Endothelial cell of umbilical vein (primary cell): Measurements from ENCODE around the gene UBE2L6. TPM values are rescaled to one million over a fixed set of nuclear protein-coding genes. Genes with fewer than 3 reads are reported as not detected.

Source experiments
- BruUV-seq: library from RNA; stranded (reverse); fragments of 400-500 nt; replicated peaks from 2 replicates; lab custom pipeline; 2021; lab: Mats Ljungman, UMichigan
- CTCF ChIA-PET: fragments of 300-600, 350-600 bp; sonication (Branson Sonifier 250); formaldehyde crosslinking; loops from one replicate; lab custom pipeline; 2021; ENCODE audit warnings: antibody characterized with exemption, inconsistent platforms; lab: Charles Lee
- POLR2A ChIA-PET: fragments of 300-600, 350-600 bp; sonication (Branson Sonifier 250); formaldehyde crosslinking; loops from one replicate; lab custom pipeline; 2021; ENCODE audit warnings: antibody characterized with exemption, inconsistent platforms; lab: Charles Lee
- DNase-seq: peaks from one replicate; pipeline ENCODE4 v3.0.0-alpha.2; 2011; ENCODE audit warnings: low read depth, low spot score
- FAIRE-seq: peaks from 2 replicates; lab custom pipeline; 2011; peaks lifted over from hg19 to GRCh38; lab: Jason Lieb, UNC
- H2AFZ ChIP-seq: 2 replicates; pipeline ENCODE4 v1.6.0; 2012; ENCODE audit warnings: low read depth, low read length, control low read depth, inconsistent platforms
- H3K27ac ChIP-seq: 2 replicates; pipeline ENCODE4 v1.5.1; 2011; ENCODE audit warnings: low read depth, mild to moderate bottlenecking, control low read depth, low read length, moderate library complexity; ENCODE audit not compliant: insufficient read depth
- H3K27me3 ChIP-seq, 2 experiments: 2 replicates each; pipeline versions ENCODE4 v1.6.0 to v1.6.1; 2011; ENCODE audit warnings: low read length in 2 of 2, mixed read lengths in 1 of 2; ENCODE audit not compliant: control insufficient read depth in 2 of 2, insufficient read depth in 2 of 2
- H3K36me3 ChIP-seq, 2 experiments: 2 replicates in 1 of 2; 3 replicates in 1 of 2; pipeline ENCODE4 v1.5.1; 2011; ENCODE audit warnings: low read length in 2 of 2, mild to moderate bottlenecking in 1 of 2, moderate library complexity in 1 of 2; ENCODE audit not compliant: control insufficient read depth in 2 of 2, insufficient read depth in 2 of 2; ENCODE audit errors: extremely low read depth in 1 of 2
- H3K4me1 ChIP-seq: 3 replicates; pipeline ENCODE4 v1.5.1; 2011; ENCODE audit warnings: mild to moderate bottlenecking, low read length; ENCODE audit not compliant: control insufficient read depth, insufficient read depth; ENCODE audit errors: extremely low read depth
- H3K4me2 ChIP-seq: 2 replicates; pipeline ENCODE4 v1.6.1; 2011; ENCODE audit warnings: low read length, control low read depth, mixed read lengths; ENCODE audit not compliant: insufficient read depth
- H3K4me3 ChIP-seq, 3 experiments: fragments of 200-600 bp in 1 of 3; sonication (generic), shearing (Covaris generic) in 1 of 3; replicated peaks in 1 of 3; 2 replicates each; pipeline ENCODE4 v1.5.1; 2011 to 2016; ENCODE audit warnings: control low read depth in 3 of 3, low read length in 3 of 3, mild to moderate bottlenecking in 2 of 3, inconsistent platforms in 1 of 3, low read depth in 1 of 3, moderate library complexity in 1 of 3; ENCODE audit not compliant: insufficient read depth in 1 of 3
- H3K79me2 ChIP-seq: 2 replicates; pipeline ENCODE4 v1.6.0; 2012; ENCODE audit warnings: low read length, inconsistent platforms; ENCODE audit not compliant: control insufficient read depth, insufficient read depth
- H3K9ac ChIP-seq: replicated peaks from 2 replicates; pipeline ENCODE3; 2011; ENCODE audit warnings: low read length, control low read depth; ENCODE audit not compliant: insufficient read depth; ENCODE audit errors: extremely low read depth
- H3K9me1 ChIP-seq: replicated peaks from 3 replicates; pipeline ENCODE4 v1.6.0; 2011; ENCODE audit warnings: mild to moderate bottlenecking, low read length; ENCODE audit not compliant: control insufficient read depth, insufficient read depth; ENCODE audit errors: extremely low read depth
- H3K9me3 ChIP-seq: replicated peaks from 2 replicates; pipeline ENCODE4 v1.5.1; 2012; ENCODE audit warnings: low read length, inconsistent platforms; ENCODE audit not compliant: control insufficient read depth, insufficient read depth
- H4K20me1 ChIP-seq: replicated peaks from 2 replicates; pipeline ENCODE3; 2011; ENCODE audit warnings: mild to moderate bottlenecking, low read length; ENCODE audit not compliant: control insufficient read depth, insufficient read depth; ENCODE audit errors: extremely low read depth
- FOS ChIP-seq: IDR thresholded peaks from 2 replicates; pipeline ENCODE4 v1.6.1; 2011; ENCODE audit warnings: mild to moderate bottlenecking, low read length, moderate library complexity, borderline replicate concordance; ENCODE audit not compliant: insufficient read depth
- GATA2 ChIP-seq: IDR thresholded peaks from 2 replicates; pipeline ENCODE4 v1.7.0; 2011; ENCODE audit warnings: low read depth, mild to moderate bottlenecking, moderate library complexity, mixed read lengths, low read length; ENCODE audit not compliant: insufficient read length, insufficient read depth
- POLR2AphosphoS5 ChIP-seq: IDR thresholded peaks from 2 replicates; pipeline ENCODE4 v1.6.1; 2012; ENCODE audit warnings: low read depth, mild to moderate bottlenecking, control low read depth, low read length, moderate library complexity; ENCODE audit not compliant: insufficient read depth
- dilution Hi-C: fragments of 300-500 bp; cut with MboI; formaldehyde crosslinking; loops from one replicate; pipeline ENCODE4 v1.15.0; 2019; ENCODE audit warnings: low sequenced_read_pairs; ENCODE audit not compliant: extremely low pct_ligation_motif_present
- intact Hi-C: fragments of 100-400 bp; cut with micrococcal nuclease; formaldehyde crosslinking; loops from one replicate; pipeline ENCODE4 v1.10.0; 2022
- polyA plus RNA-seq, 4 experiments: library from polyadenylated mRNA; depleted of rRNA in 3 of 4; stranded (reverse) in 3 of 4; unstranded in 1 of 4; fragments of >200 nt; gene quantifications; 2 replicates each; pipeline versions ENCODE4 v1.2.1 to v1.2.3, GENCODE V29; 2011 to 2012; ENCODE audit warnings: missing spikeins in 1 of 4
- total RNA-seq: library from RNA; stranded (reverse); gene quantifications from 2 replicates; pipeline ENCODE4 v1.2.3, GENCODE V29; 2021
- TF ChIP-seq, protein P1 (sequence below), 2 donors: IDR thresholded peaks; 1 replicate in 1 of 2; 2 replicates in 1 of 2; pipeline ENCODE4 v1.5.1; 2011; ENCODE audit warnings: low read length in 2 of 2, mild to moderate bottlenecking in 2 of 2, moderate library complexity in 2 of 2, control low read depth in 1 of 2, inconsistent platforms in 1 of 2, low read depth in 1 of 2; ENCODE audit not compliant: insufficient read depth in 1 of 2; ENCODE audit errors: extremely low read depth in 1 of 2
- TF ChIP-seq, protein P2 (sequence below): IDR thresholded peaks from 2 replicates; pipeline ENCODE4 v1.6.1; 2011; ENCODE audit not compliant: insufficient read depth, insufficient read length

UBE2L6 gene
- total and polyA plus RNA-seq, 2 donors (not counting 3 experiments of a cell fraction or from before 2014, with no cell fraction given) = 22.3 to 25.2 TPM

- no TSS peak for BruUV-seq
- Histone ChIP-seq H3K4me2 (no peak overlapping the region), H3K36me3 (no peaks in the 10 kb centered on the region), H3K79me2 (no peaks in the 10 kb centered on the region), H3K27me3 (peaks cover 4 to 5% of the 10 kb centered on the region in 2 experiments), H4K20me1 (no peaks in the 10 kb centered on the region), H3K27ac (no peak overlapping the region), H3K9ac (no peak overlapping the region), H3K4me1 (no peaks in the 10 kb centered on the region), H3K9me3 (no peaks in the 10 kb centered on the region), H2AFZ (no peak overlapping the region), H3K9me1 (no peaks in the 10 kb centered on the region), H3K4me3 (no peak overlapping the region)
- TF ChIP-seq GATA2 = no peak
- no peak for TF ChIP-seq POLR2AphosphoS5
- TF ChIP-seq, protein P1, sequence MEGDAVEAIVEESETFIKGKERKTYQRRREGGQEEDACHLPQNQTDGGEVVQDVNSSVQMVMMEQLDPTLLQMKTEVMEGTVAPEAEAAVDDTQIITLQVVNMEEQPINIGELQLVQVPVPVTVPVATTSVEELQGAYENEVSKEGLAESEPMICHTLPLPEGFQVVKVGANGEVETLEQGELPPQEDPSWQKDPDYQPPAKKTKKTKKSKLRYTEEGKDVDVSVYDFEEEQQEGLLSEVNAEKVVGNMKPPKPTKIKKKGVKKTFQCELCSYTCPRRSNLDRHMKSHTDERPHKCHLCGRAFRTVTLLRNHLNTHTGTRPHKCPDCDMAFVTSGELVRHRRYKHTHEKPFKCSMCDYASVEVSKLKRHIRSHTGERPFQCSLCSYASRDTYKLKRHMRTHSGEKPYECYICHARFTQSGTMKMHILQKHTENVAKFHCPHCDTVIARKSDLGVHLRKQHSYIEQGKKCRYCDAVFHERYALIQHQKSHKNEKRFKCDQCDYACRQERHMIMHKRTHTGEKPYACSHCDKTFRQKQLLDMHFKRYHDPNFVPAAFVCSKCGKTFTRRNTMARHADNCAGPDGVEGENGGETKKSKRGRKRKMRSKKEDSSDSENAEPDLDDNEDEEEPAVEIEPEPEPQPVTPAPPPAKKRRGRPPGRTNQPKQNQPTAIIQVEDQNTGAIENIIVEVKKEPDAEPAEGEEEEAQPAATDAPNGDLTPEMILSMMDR (IDR thresholded peaks at IDR 0.05; ENCODE audit: extremely low read depth in 1 of 2, insufficient read depth in 1 of 2, low read depth in 1 of 2, low read length in 2 of 2) = no peak
- TF ChIP-seq, protein P2, sequence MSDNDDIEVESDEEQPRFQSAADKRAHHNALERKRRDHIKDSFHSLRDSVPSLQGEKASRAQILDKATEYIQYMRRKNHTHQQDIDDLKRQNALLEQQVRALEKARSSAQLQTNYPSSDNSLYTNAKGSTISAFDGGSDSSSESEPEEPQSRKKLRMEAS = no peak
- TF ChIP-seq FOS = no peak
- CTCF ChIA-PET = no interaction called here
- FAIRE-seq = no peak
- dilution Hi-C loops (no loop called here), intact Hi-C loops (no loop called here)
- no peak for DNase-seq
- POLR2A ChIA-PET = no interaction called here
Observed at GRCh38 chr11:57574061-57574460, 6.6 kb upstream of the UBE2L6 start.
